NCI-H187 treated with DMSO at 0.1 percent for 48 hours (cell line): ENCODE data around the gene ACTG2.

ENCODE experiments used
- DNase-seq: peaks from one replicate; lab custom pipeline; 2025; lab: John Stamatoyannopoulos, UW

The ACTG2 gene

DNA sequence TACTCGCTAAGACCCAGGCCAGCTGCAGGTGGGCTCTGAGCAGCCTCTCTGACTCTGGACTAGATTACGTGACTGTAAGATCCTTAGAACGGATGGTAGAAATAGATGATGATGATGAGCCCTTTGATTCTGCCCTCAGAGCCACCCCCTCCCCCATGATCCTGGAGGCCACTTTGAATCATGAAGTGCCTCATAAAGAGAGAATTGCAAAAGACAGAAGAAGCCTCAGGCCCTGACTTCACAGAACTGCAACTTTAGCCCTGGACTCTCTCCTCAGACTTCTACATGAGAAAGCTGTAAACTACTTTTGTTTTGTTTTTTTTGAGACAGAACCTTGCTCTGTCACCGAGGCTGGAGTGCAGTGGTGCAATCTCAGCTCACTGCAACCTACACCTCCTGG lies 76.5 kb downstream of the ACTG2 start:
- no peak for DNase-seq
